Tibial nerve (tissue), 4 donors: ENCODE results near the gene NYAP2.

Source experiments
- CTCF ChIP-seq, 5 experiments: fragments of 200-600 bp in 3 of 5; fragments of 450-650 bp in 2 of 5; sonication (generic) in 3 of 5; IDR thresholded peaks; one replicate each; pipeline ENCODE4 v1.5.1; 2016 to 2019; ENCODE audit warnings: antibody characterized with exemption in 5 of 5, mild to moderate bottlenecking in 3 of 5, moderate library complexity in 2 of 5
- EP300 ChIP-seq, 2 donors: sonication (generic); formaldehyde crosslinking; IDR thresholded peaks; one replicate each; pipeline ENCODE4 v1.6.1; 2017; ENCODE audit warnings: antibody characterized with exemption in 2 of 2, mild to moderate bottlenecking in 1 of 2

- TF ChIP-seq CTCF (IDR thresholded peaks at IDR 0.05) (no peak), EP300 (IDR thresholded peaks at IDR 0.05) (no peak)
Observed at GRCh38 chr2:225463449-225463848, 63.9 kb downstream of the NYAP2 start.
